ENCODE measurements around the gene PAX2. TPM values are rescaled to one million over a fixed set of nuclear protein-coding genes. Genes with fewer than 3 reads are reported as not detected.

The PAX2 gene
- total RNA-seq, 2 donors from 2014 or later: 0.93 to 0.99 TPM

GRCh38 chr10:100740476-100741377 lies 4.7 kb upstream of the PAX2 start:
- no peaks in the 10 kb centered on the region for H3K9me3 ChIP-seq (ENCODE audit: control insufficient read depth, low read length)
- peak overlapping the region; percentile 53 for H3K4me3 Mint-ChIP-seq
- peak; percentile 79 for DNase-seq
- H3K27ac ChIP-seq (ENCODE audit: low read depth, low read length): no peak overlapping the region
- H3K4me3 ChIP-seq (ENCODE audit: low read length): peak overlapping the region; percentile 70
- H3K4me1 ChIP-seq (ENCODE audit: control insufficient read depth, insufficient read depth, low read length): peaks cover 18% of the 10 kb centered on the region
- H3K36me3 Mint-ChIP-seq (ENCODE audit: low read depth): no peaks in the 10 kb centered on the region
- peaks cover 31% of the 10 kb centered on the region for H3K4me1 Mint-ChIP-seq
- H3K9ac ChIP-seq (ENCODE audit: extremely low read depth, low read length, poor library complexity, severe bottlenecking): no peak overlapping the region
- no peaks in the 10 kb centered on the region for H3K9me3 Mint-ChIP-seq
- 8 to 13% methylated on average over 3 to 16 of the region's 16 CpGs for WGBS, 2 experiments (ENCODE audit: insufficient coverage in 1 of 2, insufficient read length in 1 of 2)
- H3K27ac Mint-ChIP-seq: no peak overlapping the region
- peaks cover 97% of the 10 kb centered on the region for H3K27me3 Mint-ChIP-seq (ENCODE audit: insufficient read depth)
- TF ChIP-seq CTCF (conservative IDR thresholded peaks at IDR 0.05): no peak
- no peaks in the 10 kb centered on the region for H3K36me3 ChIP-seq (ENCODE audit: control insufficient read depth, insufficient read depth, low read length)
- H3K27me3 ChIP-seq (ENCODE audit: control insufficient read depth, insufficient read depth, low read length, poor library complexity, severe bottlenecking): peaks cover 97% of the 10 kb centered on the region

- no peak for TF ChIP-seq CTCF (conservative IDR thresholded peaks at IDR 0.05)
- Histone ChIP-seq H3K9me3 (ENCODE audit: control insufficient read depth, low read length) (no peaks in the 10 kb centered on the region), H3K4me1 (ENCODE audit: control insufficient read depth, insufficient read depth, low read length) (peaks cover 18% of the 10 kb centered on the region), H3K27me3 (ENCODE audit: control insufficient read depth, insufficient read depth, low read length, poor library complexity, severe bottlenecking) (peaks cover 97% of the 10 kb centered on the region), H3K27ac (ENCODE audit: low read depth, low read length) (no peak overlapping the region), H3K9ac (ENCODE audit: extremely low read depth, low read length, poor library complexity, severe bottlenecking) (no peak overlapping the region), H3K4me3 (ENCODE audit: low read length) (peak overlapping the region; percentile 54), H3K36me3 (ENCODE audit: control insufficient read depth, insufficient read depth, low read length) (no peaks in the 10 kb centered on the region)
- Mint-ChIP-seq H3K27ac (no peak overlapping the region), H3K4me3 (peak overlapping the region; percentile 26), H3K27me3 (ENCODE audit: insufficient read depth) (peaks cover 96% of the 10 kb centered on the region), H3K36me3 (ENCODE audit: low read depth) (no peaks in the 10 kb centered on the region), H3K9me3 (no peaks in the 10 kb centered on the region), H3K4me1 (peaks cover 33% of the 10 kb centered on the region)
- WGBS, 2 experiments (ENCODE audit: insufficient coverage in 1 of 2, insufficient read length in 1 of 2): 3 to 5% methylated on average over 9 to 31 of the region's 32 CpGs
- DNase-seq: peak; percentile 70
Observed at GRCh38 chr10:100741378-100742075, 3.9 kb upstream of the PAX2 start.

- no peak overlapping the region for H3K27ac ChIP-seq (ENCODE audit: low read depth, low read length)
- no peaks in the 10 kb centered on the region for H3K9me3 ChIP-seq (ENCODE audit: control insufficient read depth, low read length)
- H3K36me3 Mint-ChIP-seq (ENCODE audit: low read depth): no peaks in the 10 kb centered on the region
- 4 to 11% methylated on average over 15 to 34 of the region's 37 CpGs for WGBS, 2 experiments (ENCODE audit: insufficient coverage in 1 of 2, insufficient read length in 1 of 2)
- no peak overlapping the region for H3K9ac ChIP-seq (ENCODE audit: extremely low read depth, low read length, poor library complexity, severe bottlenecking)
- DNase-seq: peak; percentile 76
- no peaks in the 10 kb centered on the region for H3K36me3 ChIP-seq (ENCODE audit: control insufficient read depth, insufficient read depth, low read length)
- peaks cover 32% of the 10 kb centered on the region for H3K4me1 Mint-ChIP-seq
- peak overlapping the region; percentile 22 for H3K4me3 Mint-ChIP-seq
- peaks cover 96% of the 10 kb centered on the region for H3K27me3 Mint-ChIP-seq (ENCODE audit: insufficient read depth)
- H3K9me3 Mint-ChIP-seq: no peaks in the 10 kb centered on the region
- H3K27ac Mint-ChIP-seq: no peak overlapping the region
- H3K27me3 ChIP-seq (ENCODE audit: control insufficient read depth, insufficient read depth, low read length, poor library complexity, severe bottlenecking): peaks cover 97% of the 10 kb centered on the region
- H3K4me1 ChIP-seq (ENCODE audit: control insufficient read depth, insufficient read depth, low read length): peaks cover 18% of the 10 kb centered on the region
- peak overlapping the region; percentile 54 for H3K4me3 ChIP-seq (ENCODE audit: low read length)
- TF ChIP-seq CTCF (conservative IDR thresholded peaks at IDR 0.05): no peak
Observed at GRCh38 chr10:100742076-100742771, 3.2 kb upstream of the PAX2 start.

Data from endodermal cell (in vitro differentiated cells).